OCI-LY3 (cell line): ENCODE results near the gene DCTPP1.

Experiments
- CTCF ChIP-seq: fragments of 200-600, 300-600 bp; sonication (generic); IDR thresholded peaks from 2 replicates; pipeline ENCODE4 v1.5.1; 2014; ENCODE audit warnings: antibody characterized with exemption, low read length, low read depth
- EZH2phosphoT487 ChIP-seq: fragments of 200-600 bp; shearing (Covaris generic); IDR thresholded peaks from 2 replicates; pipeline ENCODE4 v1.6.1; 2018; ENCODE audit warnings: antibody characterized with exemption, mixed run types, low read depth

DNA sequence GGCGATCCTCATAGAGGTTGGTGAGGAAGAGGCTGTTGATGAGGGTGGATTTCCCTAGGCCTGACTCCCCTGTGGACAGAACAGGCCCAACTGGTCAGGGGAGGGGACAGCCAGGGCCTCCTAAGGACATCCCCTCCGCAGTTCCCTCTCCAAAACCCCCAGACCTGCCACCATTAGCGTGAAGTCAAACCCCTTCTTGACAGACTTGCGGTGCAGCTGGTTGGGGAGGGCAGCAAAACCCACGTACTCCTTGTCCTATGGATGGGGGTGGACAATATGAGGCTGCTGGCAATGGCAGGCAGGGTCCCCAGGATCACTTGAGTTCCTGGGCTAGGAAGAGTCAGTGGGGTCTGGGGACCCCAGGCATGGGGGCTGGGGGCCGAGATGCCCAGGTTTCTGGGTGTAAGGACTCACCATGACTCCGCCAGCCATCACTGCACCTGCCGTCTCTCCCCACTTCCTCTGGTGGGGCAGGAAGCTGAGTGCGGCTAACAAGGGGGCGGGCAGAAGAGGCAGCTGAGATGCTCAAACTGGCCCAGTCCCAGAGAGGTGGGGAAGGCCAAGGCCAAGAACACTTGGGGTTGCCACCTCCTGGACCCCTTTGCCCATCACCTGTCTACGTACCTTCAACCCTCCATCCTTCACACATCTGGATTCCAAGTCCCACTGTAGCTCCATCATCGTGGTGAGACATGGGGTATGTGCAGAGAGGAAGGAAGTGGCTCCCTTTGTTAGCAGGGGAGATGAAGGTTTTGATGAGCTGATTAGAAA lies 47.5 kb downstream of the DCTPP1 start, which contains the start of gene SEPTIN1:
- TF ChIP-seq CTCF (no peak), EZH2phosphoT487 (no peak)
